Dedifferentiated amniotic fluid mesenchymal stem cell (primary cell): ENCODE results near the gene AKAP13.
"Not testable (repeated sequence)": the region's sequence is repeated elsewhere in the genome, so short reads cannot be mapped to it uniquely, and the experiment has no call there.

Experiments
- DNase-seq: peaks from one replicate; pipeline ENCODE4 v3.0.0-alpha.2; 2016; ENCODE audit errors: extremely low spot score

The AKAP13 gene

GRCh38 chr15:85412956-85413854 is 32.8 kb downstream of the AKAP13 start:
- DNase-seq: no peak

- DNase-seq: no peak
Observed at GRCh38 chr15:85414037-85414436, 33.6 kb downstream of the AKAP13 start.

- peak; percentile 29 for DNase-seq
Observed at GRCh38 chr15:85414495-85414894, 34.1 kb downstream of the AKAP13 start.

GRCh38 chr15:85414991-85415390 is 34.6 kb downstream of the AKAP13 start:
- no peak for DNase-seq

GRCh38 chr15:85415783-85416182 is 35.4 kb downstream of the AKAP13 start:
- DNase-seq: no peak

GRCh38 chr15:85417276-85417675 is 36.9 kb downstream of the AKAP13 start:
- no peak for DNase-seq

- no peak for DNase-seq
Observed at GRCh38 chr15:85419161-85419560, 38.8 kb downstream of the AKAP13 start.

GRCh38 chr15:85421116-85421925 is 40.9 kb downstream of the AKAP13 start:
- DNase-seq: no peak

GRCh38 chr15:85422607-85423006 is 42.2 kb downstream of the AKAP13 start:
- no peak for DNase-seq

GRCh38 chr15:85423256-85423655 is 42.9 kb downstream of the AKAP13 start:
- no peak for DNase-seq

GRCh38 chr15:85424154-85424553 is 43.8 kb downstream of the AKAP13 start:
- DNase-seq: no peak

- DNase-seq: no peak
Observed at GRCh38 chr15:85426481-85426880, 46.1 kb downstream of the AKAP13 start.

- DNase-seq: no peak
Observed at GRCh38 chr15:85427286-85428028, 47.1 kb downstream of the AKAP13 start.

- DNase-seq: no peak
Observed at GRCh38 chr15:85429522-85429921, 49.1 kb downstream of the AKAP13 start.

- DNase-seq: no peak
Observed at GRCh38 chr15:85430406-85431204, 50.2 kb downstream of the AKAP13 start.

- DNase-seq: no peak
Observed at GRCh38 chr15:85439996-85440395, 59.6 kb downstream of the AKAP13 start.

- DNase-seq: no peak
Observed at GRCh38 chr15:85440451-85440850, 60.0 kb downstream of the AKAP13 start.

GRCh38 chr15:85441854-85442253 is 61.5 kb downstream of the AKAP13 start:
- DNase-seq: not testable (repeated sequence)

GRCh38 chr15:85443046-85443445 is 62.6 kb downstream of the AKAP13 start:
- DNase-seq: no peak

GRCh38 chr15:85443593-85444087 is 63.2 kb downstream of the AKAP13 start:
- no peak for DNase-seq

GRCh38 chr15:85444122-85444745 is 63.8 kb downstream of the AKAP13 start:
- DNase-seq: no peak
